Measurements from ENCODE around the gene PZP. TPM values are rescaled to one million over a fixed set of nuclear protein-coding genes. Genes with fewer than 3 reads are reported as not detected.
"Not testable (repeated sequence)": the region's sequence is repeated elsewhere in the genome, so short reads cannot be mapped to it uniquely, and the experiment has no call there.

PZP gene
- total RNA-seq, 2 donors from 2014 or later, result not detected

DNA sequence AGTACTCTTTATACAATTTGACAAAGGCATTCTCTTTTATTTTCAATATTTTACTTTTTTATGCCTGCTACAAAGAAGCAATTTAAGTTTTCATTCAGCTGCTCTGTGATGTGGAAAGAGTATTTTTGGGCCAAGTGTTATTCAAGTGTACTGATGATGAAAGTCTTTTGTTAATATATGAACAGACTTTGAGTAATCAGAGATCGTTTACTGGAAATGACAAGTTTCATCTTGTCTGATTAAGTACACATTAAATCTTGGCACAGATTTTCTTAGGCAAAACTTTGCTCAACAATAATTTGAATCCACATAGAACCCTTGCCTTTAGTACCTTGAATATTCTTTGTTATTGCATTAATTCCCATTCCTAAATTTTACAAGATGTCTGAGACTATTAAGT lies 13.3 kb upstream of the PZP start:
- peaks cover 0 to 15% of the 10 kb centered on the region in 2 donors for H3K36me3 Mint-ChIP-seq
- no peak overlapping the region for H3K27ac Mint-ChIP-seq
- no peak for DNase-seq (ENCODE audit: low spot score in 2 of 2)
- H3K9me3 Mint-ChIP-seq, result peaks cover 0 to 7% of the 10 kb centered on the region in 2 donors
- ATAC-seq, result no peak

- not testable (repeated sequence) for H3K36me3 Mint-ChIP-seq; ATAC-seq; H3K9me3 Mint-ChIP-seq; DNase-seq (ENCODE audit: low spot score in 2 of 2); H3K27ac Mint-ChIP-seq
These were observed 12.8 kb upstream of the PZP start for GRCh38 chr12:9221011-9221410.

GRCh38 chr12:9214534-9214933 lies 6.3 kb upstream of the PZP start:
- ATAC-seq (no peak), DNase-seq (ENCODE audit: low spot score in 2 of 2) (no peak)
- H3K36me3 Mint-ChIP-seq, result no peaks in the 10 kb centered on the region
- no peaks in the 10 kb centered on the region for H3K9me3 Mint-ChIP-seq
- no peak overlapping the region for H3K27ac Mint-ChIP-seq

GRCh38 chr12:9211687-9212086 lies 3.5 kb upstream of the PZP start:
- no peak for ATAC-seq

GRCh38 chr12:9204380-9204779 lies 3.8 kb downstream of the PZP start:
- Mint-ChIP-seq H3K27ac (no peak overlapping the region), H3K36me3 (no peaks in the 10 kb centered on the region), H3K9me3 (no peaks in the 10 kb centered on the region)
- ATAC-seq, result no peak
- DNase-seq (ENCODE audit: low spot score in 2 of 2), result no peak

More at GRCh38 chr12:9211687-9212086, 3.5 kb upstream of the PZP start:
- Mint-ChIP-seq H3K27ac (no peak overlapping the region), H3K36me3 (no peaks in the 10 kb centered on the region), H3K9me3 (no peaks in the 10 kb centered on the region)
- no peak for DNase-seq (ENCODE audit: low spot score in 2 of 2)

GRCh38 chr12:9198012-9198411 lies 10.2 kb downstream of the PZP start:
- no peaks in the 10 kb centered on the region for H3K9me3 Mint-ChIP-seq
- no peak overlapping the region for H3K27ac Mint-ChIP-seq
- DNase-seq (ENCODE audit: low spot score in 2 of 2), result no peak
- ATAC-seq, result peak; percentile 70 to 83
- H3K36me3 Mint-ChIP-seq, result no peaks in the 10 kb centered on the region

DNA sequence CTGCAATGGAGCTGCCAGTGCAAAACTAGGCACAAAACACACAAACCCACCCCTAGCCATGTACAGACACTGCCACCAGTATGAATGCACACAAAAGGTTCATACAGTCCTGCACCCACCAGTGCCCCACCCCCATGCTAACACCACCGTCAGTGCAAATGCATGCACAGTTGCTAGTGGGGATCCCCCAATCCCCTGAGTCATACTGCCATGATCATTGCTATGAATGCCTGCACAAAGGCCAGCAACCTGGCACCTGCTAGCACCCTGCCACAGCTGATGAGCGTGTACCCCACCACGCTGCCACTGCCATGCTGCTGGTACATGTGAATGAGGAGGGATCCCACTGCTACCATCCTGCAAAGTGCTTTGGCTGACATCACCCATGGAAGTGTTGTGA lies 23.9 kb downstream of the PZP start:
- ATAC-seq (peak in 1 of 2 donors; percentile 31), DNase-seq (ENCODE audit: low spot score in 2 of 2) (no peak)
- Mint-ChIP-seq H3K27ac (no peak overlapping the region), H3K36me3 (peaks cover 14 to 20% of the 10 kb centered on the region in 2 donors), H3K9me3 (peaks cover 13 to 19% of the 10 kb centered on the region in 2 donors)

- DNase-seq (ENCODE audit: low spot score in 2 of 2) (no peak), ATAC-seq (no peak)
- Mint-ChIP-seq H3K27ac (no peak overlapping the region), H3K9me3 (peaks cover 5% of the 10 kb centered on the region in 2 donors), H3K36me3 (peaks cover 0 to 5% of the 10 kb centered on the region in 2 donors)
These were observed 27.4 kb downstream of the PZP start for GRCh38 chr12:9180810-9181209.

GRCh38 chr12:9179781-9180180 lies 28.4 kb downstream of the PZP start:
- no peaks in the 10 kb centered on the region for H3K36me3 Mint-ChIP-seq
- ATAC-seq (no peak), DNase-seq (ENCODE audit: low spot score in 2 of 2) (no peak)
- peaks cover 0 to 9% of the 10 kb centered on the region in 2 donors for H3K9me3 Mint-ChIP-seq
- no peak overlapping the region for H3K27ac Mint-ChIP-seq

DNA sequence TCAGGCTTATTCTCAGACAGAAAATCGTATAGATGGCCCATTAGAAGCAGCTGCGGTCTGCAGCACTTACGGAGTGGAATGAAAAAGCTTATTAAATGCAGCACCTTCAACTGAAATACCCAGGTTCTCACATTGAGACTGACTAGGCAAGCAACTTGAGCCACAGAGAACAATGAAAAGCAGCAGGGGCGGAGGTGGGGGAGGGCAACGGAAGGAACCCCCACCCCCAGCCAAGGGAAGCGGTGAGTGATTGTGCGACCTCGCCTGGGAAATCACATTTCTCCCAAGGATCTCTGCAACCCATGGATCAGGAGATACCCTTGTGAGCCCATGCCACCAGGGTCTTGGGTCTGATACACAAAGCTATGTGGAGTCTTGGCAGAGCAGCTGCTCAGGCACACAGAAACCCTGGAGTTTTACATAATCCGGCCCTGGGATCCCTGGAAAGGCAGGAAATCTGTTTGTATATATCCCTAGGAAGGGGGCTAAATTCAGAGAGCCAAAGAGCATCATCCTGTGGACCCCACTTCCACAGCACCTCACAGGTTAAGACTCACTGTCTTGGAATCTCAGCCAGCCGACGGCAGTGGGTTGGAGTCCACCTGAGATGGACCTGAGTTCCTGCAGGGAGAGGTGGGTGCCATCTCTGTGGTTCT lies 38.1 kb downstream of the PZP start:
- no peak for DNase-seq (ENCODE audit: low spot score in 2 of 2)
- Mint-ChIP-seq H3K36me3 (peaks cover 0 to 15% of the 10 kb centered on the region in 2 donors), H3K27ac (no peak overlapping the region), H3K9me3 (peaks cover 6 to 10% of the 10 kb centered on the region in 2 donors)
- ATAC-seq, result no peak

DNA sequence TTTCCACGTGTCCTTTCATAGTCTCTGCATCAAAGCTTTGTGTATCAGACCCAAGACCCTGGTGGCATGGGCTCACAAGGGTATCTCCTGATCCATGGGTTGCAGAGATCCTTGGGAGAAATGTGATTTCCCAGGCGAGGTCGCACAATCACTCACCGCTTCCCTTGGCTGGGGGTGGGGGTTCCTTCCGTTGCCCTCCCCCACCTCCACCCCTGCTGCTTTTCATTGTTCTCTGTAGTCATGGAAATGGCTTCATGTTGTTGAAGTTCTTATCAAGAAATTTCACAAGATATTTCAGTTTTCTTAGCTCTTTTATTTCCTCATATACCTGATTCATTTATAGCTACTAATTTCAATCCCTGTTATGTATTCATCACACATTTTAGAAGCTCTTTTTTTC lies 40.9 kb downstream of the PZP start:
- not testable (repeated sequence) for H3K9me3 Mint-ChIP-seq; ATAC-seq; H3K27ac Mint-ChIP-seq; DNase-seq (ENCODE audit: low spot score in 2 of 2)
- peaks cover 0 to 15% of the 10 kb centered on the region in 2 donors for H3K36me3 Mint-ChIP-seq

DNA sequence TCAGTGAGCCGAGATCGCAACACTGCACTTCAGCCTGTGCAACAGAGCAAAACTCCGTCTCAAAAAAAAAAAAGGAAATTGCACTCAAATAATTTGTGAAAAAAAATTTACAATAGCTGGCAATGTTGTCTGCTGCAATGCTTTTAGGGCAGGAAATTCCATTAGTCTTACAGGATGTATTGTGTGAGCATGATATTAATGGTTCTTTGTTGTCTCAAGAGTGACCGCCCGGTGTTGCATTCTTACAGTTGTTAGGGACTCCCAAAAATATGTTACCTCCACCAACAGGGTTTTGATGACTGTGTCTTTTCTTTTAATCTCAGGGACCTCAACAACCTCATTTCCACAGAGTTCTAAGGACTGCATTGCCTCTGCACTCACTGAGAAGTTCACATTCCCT lies 44.8 kb downstream of the PZP start:
- H3K36me3 Mint-ChIP-seq, result no peaks in the 10 kb centered on the region
- ATAC-seq (no peak), DNase-seq (ENCODE audit: low spot score in 2 of 2) (no peak)
- H3K27ac Mint-ChIP-seq, result no peak overlapping the region
- no peaks in the 10 kb centered on the region for H3K9me3 Mint-ChIP-seq

GRCh38 chr12:9156119-9156518 lies 52.1 kb downstream of the PZP start:
- Mint-ChIP-seq H3K9me3 (no peaks in the 10 kb centered on the region), H3K27ac (no peak overlapping the region), H3K36me3 (no peaks in the 10 kb centered on the region)
- DNase-seq (ENCODE audit: low spot score in 2 of 2), result no peak
- ATAC-seq, result no peak

GRCh38 chr12:9149372-9149771 lies 58.8 kb downstream of the PZP start:
- Mint-ChIP-seq H3K9me3 (peaks cover 14 to 22% of the 10 kb centered on the region in 2 donors), H3K36me3 (peaks cover 16 to 19% of the 10 kb centered on the region in 2 donors), H3K27ac (no peak overlapping the region)
- no peak for ATAC-seq
- no peak for DNase-seq (ENCODE audit: low spot score in 2 of 2)

GRCh38 chr12:9148926-9149325 lies 59.3 kb downstream of the PZP start:
- Mint-ChIP-seq H3K9me3 (peaks cover 18 to 26% of the 10 kb centered on the region in 2 donors), H3K36me3 (peaks cover 21 to 23% of the 10 kb centered on the region in 2 donors), H3K27ac (no peak overlapping the region)
- ATAC-seq (no peak), DNase-seq (ENCODE audit: low spot score in 2 of 2) (no peak)

DNA sequence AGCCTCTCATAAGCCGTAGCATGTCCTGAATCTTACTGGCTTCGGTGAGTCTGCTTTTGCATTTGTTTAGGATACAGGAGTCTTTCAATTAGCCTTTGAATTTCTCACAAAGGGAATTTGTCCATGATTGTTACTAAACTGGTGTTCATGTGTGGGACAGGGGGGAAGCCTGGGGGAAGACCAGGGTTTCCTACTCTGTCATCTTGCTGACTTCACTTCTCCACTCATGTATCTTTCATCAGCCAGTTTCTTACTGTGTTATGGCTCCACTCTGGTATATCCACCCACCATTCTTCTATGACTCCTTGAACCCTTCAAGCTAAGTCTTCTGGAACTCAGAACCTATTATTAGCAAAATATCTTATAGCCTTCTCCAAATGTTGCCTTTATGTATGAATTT lies 60.7 kb downstream of the PZP start:
- ATAC-seq (no peak), DNase-seq (ENCODE audit: low spot score in 2 of 2) (no peak)
- H3K9me3 Mint-ChIP-seq, result peaks cover 20 to 33% of the 10 kb centered on the region in 2 donors
- no peak overlapping the region for H3K27ac Mint-ChIP-seq
- peaks cover 24 to 26% of the 10 kb centered on the region in 2 donors for H3K36me3 Mint-ChIP-seq

DNA sequence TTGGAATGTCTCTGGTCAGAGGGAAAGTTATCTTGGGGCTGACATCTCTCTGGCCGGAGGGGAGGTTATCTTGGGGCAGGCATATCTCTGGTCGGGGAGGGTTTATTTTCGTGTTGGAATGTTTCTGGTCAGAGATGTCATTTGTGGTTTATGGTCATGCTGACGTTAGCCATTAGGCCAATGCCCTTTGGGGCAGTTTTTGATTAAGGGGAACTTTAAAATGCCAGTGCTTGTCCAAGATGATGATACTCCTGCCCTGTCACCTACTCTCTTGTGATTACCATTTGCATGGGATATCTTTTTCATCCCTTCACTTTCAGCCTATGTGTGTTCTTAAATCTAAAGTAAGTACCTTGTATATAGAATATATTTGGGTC lies 63.5 kb downstream of the PZP start:
- Mint-ChIP-seq H3K9me3 (peaks cover 20 to 33% of the 10 kb centered on the region in 2 donors), H3K36me3 (peaks cover 24 to 26% of the 10 kb centered on the region in 2 donors), H3K27ac (no peak overlapping the region)
- DNase-seq (ENCODE audit: low spot score in 2 of 2) (no peak), ATAC-seq (no peak)

- peaks cover 20 to 33% of the 10 kb centered on the region in 2 donors for H3K9me3 Mint-ChIP-seq
- DNase-seq (ENCODE audit: low spot score in 2 of 2) (no peak), ATAC-seq (no peak)
- no peak overlapping the region for H3K27ac Mint-ChIP-seq
- peaks cover 24 to 26% of the 10 kb centered on the region in 2 donors for H3K36me3 Mint-ChIP-seq
These were observed 64.1 kb downstream of the PZP start for GRCh38 chr12:9143929-9144729.

All from activated naive CD4-positive, alpha-beta T cell treated with anti-CD3 and anti-CD28 coated beads, Interleukin-2, amount 50 U/mL, for 72 hours (primary cell).